Ascending aorta (tissue), 2 donors: ENCODE measurements around the gene HECA. TPM values are rescaled to one million over a fixed set of nuclear protein-coding genes. Genes with fewer than 3 reads are reported as not detected.

Experiments
- DNase-seq, 2 donors: peaks; one replicate each; pipeline ENCODE4 v3.0.0-alpha.2; 2019; ENCODE audit warnings: low spot score in 2 of 2
- H3K27ac ChIP-seq, 2 donors: fragments of 200-600 bp; sonication (generic); one replicate each; pipeline ENCODE4 v1.5.1; 2016 to 2017; ENCODE audit warnings: mild to moderate bottlenecking in 1 of 2
- H3K27me3 ChIP-seq: fragments of 200-600 bp; sonication (generic); one replicate; pipeline ENCODE4 v1.5.1; 2017
- H3K36me3 ChIP-seq, 2 donors: fragments of 200-600 bp; sonication (generic); one replicate each; pipeline ENCODE4 v1.5.1; 2016
- H3K4me1 ChIP-seq, 2 donors: fragments of 200-600 bp; sonication (generic); one replicate each; pipeline ENCODE4 v1.5.1; 2016 to 2017; ENCODE audit warnings: mild to moderate bottlenecking in 1 of 2
- H3K4me3 ChIP-seq, 2 donors: fragments of 200-600 bp; sonication (generic); one replicate each; pipeline ENCODE4 v1.5.1; 2016 to 2017; ENCODE audit warnings: mild to moderate bottlenecking in 1 of 2
- H3K9me3 ChIP-seq, 2 donors: fragments of 200-600 bp; sonication (generic); one replicate each; pipeline ENCODE4 v1.5.1; 2016
- CTCF ChIP-seq, 3 experiments: fragments of 200-600 bp in 2 of 3; fragments of 450-650 bp in 1 of 3; sonication (generic) in 2 of 3; IDR thresholded peaks; one replicate each; pipeline ENCODE4 v1.5.1; 2016 to 2019; ENCODE audit warnings: antibody characterized with exemption in 3 of 3, mild to moderate bottlenecking in 1 of 3, moderate library complexity in 1 of 3
- intact Hi-C: fragments of 100-400 bp; cut with DNase I; formaldehyde crosslinking; loops from one replicate; pipeline ENCODE4 v1.15.1; 2023
- total RNA-seq: library from RNA; depleted of rRNA; stranded (reverse); fragments of >200 nt; gene quantifications from one replicate; pipeline ENCODE4 v1.1.0, GENCODE V29; 2016

HECA gene
- total RNA-seq, 1 donor from 2014 or later: 27.0 TPM

- no peak for TF ChIP-seq CTCF (IDR thresholded peaks at IDR 0.05)
- no peaks in the 10 kb centered on the region for H3K9me3 ChIP-seq
- no peaks in the 10 kb centered on the region for H3K36me3 ChIP-seq
- intact Hi-C loops: no loop called here
- H3K4me3 ChIP-seq: no peak overlapping the region
- H3K27me3 ChIP-seq: no peaks in the 10 kb centered on the region
- H3K4me1 ChIP-seq: no peaks in the 10 kb centered on the region
- no peak for DNase-seq
- no peak overlapping the region for H3K27ac ChIP-seq
Measured at GRCh38 chr6:139109558-139109957, 25.3 kb upstream of the HECA start.

- H3K27me3 ChIP-seq: no peaks in the 10 kb centered on the region
- TF ChIP-seq CTCF (IDR thresholded peaks at IDR 0.05): no peak
- no peak overlapping the region for H3K27ac ChIP-seq
- intact Hi-C loops: no loop called here
- DNase-seq: no peak
- no peaks in the 10 kb centered on the region for H3K36me3 ChIP-seq
- H3K4me3 ChIP-seq: no peak overlapping the region
- peaks cover 0 to 8% of the 10 kb centered on the region in 2 donors for H3K4me1 ChIP-seq
- no peaks in the 10 kb centered on the region for H3K9me3 ChIP-seq
Measured at GRCh38 chr6:139112146-139112545, 22.7 kb upstream of the HECA start.

GRCh38 chr6:139112561-139112960 lies 22.3 kb upstream of the HECA start:
- intact Hi-C loops: no loop called here
- DNase-seq: no peak
- no peak overlapping the region for H3K27ac ChIP-seq
- H3K4me3 ChIP-seq: no peak overlapping the region
- H3K9me3 ChIP-seq: no peaks in the 10 kb centered on the region
- H3K36me3 ChIP-seq: no peaks in the 10 kb centered on the region
- no peak for TF ChIP-seq CTCF (IDR thresholded peaks at IDR 0.05)
- H3K4me1 ChIP-seq: peaks cover 0 to 8% of the 10 kb centered on the region in 2 donors
- H3K27me3 ChIP-seq: no peaks in the 10 kb centered on the region

- DNase-seq: no peak
- Histone ChIP-seq H3K4me3 (no peak overlapping the region), H3K27ac (peak overlapping the region in 1 of 2 donors; percentile 59), H3K36me3 (no peaks in the 10 kb centered on the region), H3K27me3 (no peaks in the 10 kb centered on the region), H3K4me1 (peaks cover 0 to 8% of the 10 kb centered on the region in 2 donors), H3K9me3 (peaks cover 0 to 3% of the 10 kb centered on the region in 2 donors)
- TF ChIP-seq CTCF (IDR thresholded peaks at IDR 0.05): no peak
- intact Hi-C loops: no loop called here
Measured at GRCh38 chr6:139114746-139115145, 20.1 kb upstream of the HECA start.

- H3K27me3 ChIP-seq: no peaks in the 10 kb centered on the region
- no peak overlapping the region for H3K4me3 ChIP-seq
- intact Hi-C loops: no loop called here
- TF ChIP-seq CTCF (IDR thresholded peaks at IDR 0.05): no peak
- H3K36me3 ChIP-seq: no peaks in the 10 kb centered on the region
- H3K4me1 ChIP-seq: peaks cover 0 to 8% of the 10 kb centered on the region in 2 donors
- no peak for DNase-seq
- H3K9me3 ChIP-seq: peaks cover 0 to 3% of the 10 kb centered on the region in 2 donors
- H3K27ac ChIP-seq: peak overlapping the region; percentile 59 to 65
Measured at GRCh38 chr6:139115989-139116758, 18.7 kb upstream of the HECA start.
